ENCODE measurements around the gene POLR2E.
A peak's percentile ranks its signal among the peaks of the same experiment; 100 is the strongest.

POLR2E gene

GRCh38 chr19:1066748-1067340 lies 28.3 kb downstream of the POLR2E start, which contains the start of gene ARHGAP45:
ARHGAP45 (plus strand) TSS chr19:1067167; CDS start chr19:1067406, 239 bp downstream.
- peak within 1 kb of the TSS; percentile 31 for H3K4me3 ChIP-seq (replicated peaks; ENCODE audit: low read depth, low read length)
- TF ChIP-seq CTCF (IDR thresholded peaks at IDR 0.05; ENCODE audit: low read depth, low read length, missing control alignments) = no peak
- DNase-seq (ENCODE audit: extremely low read depth, low read depth) = no peak

GRCh38 chr19:1066251-1066747 lies 28.9 kb downstream of the POLR2E start:
- TF ChIP-seq CTCF (IDR thresholded peaks at IDR 0.05; ENCODE audit: low read depth, low read length, missing control alignments) = no peak
- no peak overlapping the region for H3K4me3 ChIP-seq (replicated peaks; ENCODE audit: low read depth, low read length)
- no peak for DNase-seq (ENCODE audit: extremely low read depth, low read depth)

- TF ChIP-seq CTCF (IDR thresholded peaks at IDR 0.05; ENCODE audit: low read depth, low read length, missing control alignments) = no peak
- no peak for DNase-seq (ENCODE audit: extremely low read depth, low read depth)
- no peak overlapping the region for H3K4me3 ChIP-seq (replicated peaks; ENCODE audit: low read depth, low read length)
These were observed 29.5 kb downstream of the POLR2E start for GRCh38 chr19:1065606-1066109.

GRCh38 chr19:1064661-1065605 lies 30.2 kb downstream of the POLR2E start:
- peak; percentile 63 for TF ChIP-seq CTCF (IDR thresholded peaks at IDR 0.05; ENCODE audit: low read depth, low read length, missing control alignments)
- H3K4me3 ChIP-seq (replicated peaks; ENCODE audit: low read depth, low read length) = no peak overlapping the region
- DNase-seq (ENCODE audit: extremely low read depth, low read depth) = no peak

GRCh38 chr19:1063909-1064660 lies 31.1 kb downstream of the POLR2E start:
- no peak overlapping the region for H3K4me3 ChIP-seq (replicated peaks; ENCODE audit: low read depth, low read length)
- no peak for TF ChIP-seq CTCF (IDR thresholded peaks at IDR 0.05; ENCODE audit: low read depth, low read length, missing control alignments)

More at GRCh38 chr19:1063909-1064660, 31.1 kb downstream of the POLR2E start:
- no peak for DNase-seq (ENCODE audit: extremely low read depth, low read depth)
